GM18870 (cell line): Measurements from ENCODE around the gene TUBE1.
"Not testable (repeated sequence)": the region's sequence is repeated elsewhere in the genome, so short reads cannot be mapped to it uniquely, and the experiment has no call there.

Experiments used
- ATAC-seq: cut with Tn5 transposase; IDR thresholded peaks from one replicate; pipeline ENCODE4 v1.9.1; 2021; ENCODE audit warnings: moderate library complexity; ENCODE audit not compliant: unreplicated experiment

Gene TUBE1

DNA sequence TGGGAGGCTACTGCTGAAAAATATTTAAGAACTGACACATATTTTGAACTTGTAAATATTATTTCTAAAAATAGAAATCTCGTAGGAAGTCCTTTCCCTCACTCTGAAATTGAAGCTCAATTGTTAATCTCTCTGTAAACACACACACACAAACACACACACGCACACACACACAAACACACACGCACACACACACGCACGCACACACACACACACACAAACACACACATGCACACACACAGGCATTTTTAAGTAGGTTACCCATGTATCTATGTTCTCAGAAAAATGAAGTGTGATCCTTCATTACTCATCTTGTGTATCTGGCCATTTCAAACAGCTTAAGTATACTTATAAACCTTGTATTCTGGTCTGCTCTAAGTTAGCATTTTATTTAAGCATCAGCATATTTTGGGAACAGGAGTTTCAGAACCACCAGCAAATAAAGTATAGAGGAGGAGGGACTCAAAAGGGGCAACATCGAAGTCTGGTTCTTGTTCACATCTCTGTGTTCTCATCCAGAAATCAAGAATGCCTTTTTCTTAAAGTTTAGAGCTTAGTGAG is 21.8 kb downstream of the TUBE1 start:
- ATAC-seq: no peak

DNA sequence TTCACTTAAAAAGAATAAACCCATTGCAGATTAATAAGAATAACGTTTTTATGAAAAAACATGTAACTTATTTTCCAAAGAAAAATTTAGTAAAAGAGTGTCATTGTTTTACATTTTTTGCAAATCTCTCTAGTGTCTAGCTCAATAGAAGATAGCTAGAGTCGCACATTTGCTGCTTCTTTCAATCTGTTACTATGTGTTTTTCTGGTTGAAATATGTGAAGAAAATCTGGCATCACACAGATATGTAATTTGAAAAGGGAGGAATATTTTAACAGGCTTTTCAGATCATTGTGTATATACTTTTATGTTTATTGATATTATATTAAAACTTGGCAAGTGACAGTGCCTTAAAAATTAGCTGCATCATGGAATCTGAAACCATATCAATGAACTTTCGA is 24.3 kb downstream of the TUBE1 start:
- no peak for ATAC-seq

DNA sequence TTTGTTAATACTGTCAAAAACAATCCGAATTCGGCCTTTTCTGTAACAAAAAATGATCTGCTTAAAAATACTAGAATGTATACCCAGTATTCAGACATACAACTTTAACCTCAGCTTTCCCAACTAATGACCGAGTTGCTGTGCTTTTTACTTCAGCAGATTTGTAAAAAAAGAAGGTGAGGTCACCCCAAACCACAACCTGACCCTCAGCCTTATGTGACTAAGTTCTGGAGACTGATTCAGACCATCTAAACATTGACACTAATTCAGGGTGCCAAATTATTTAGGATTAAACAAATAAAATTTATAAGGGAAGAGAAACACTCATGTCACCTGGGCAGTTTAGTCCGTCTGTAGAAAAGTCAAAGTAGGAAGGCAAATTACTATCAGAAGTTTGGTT is 25.7 kb downstream of the TUBE1 start:
- no peak for ATAC-seq

DNA sequence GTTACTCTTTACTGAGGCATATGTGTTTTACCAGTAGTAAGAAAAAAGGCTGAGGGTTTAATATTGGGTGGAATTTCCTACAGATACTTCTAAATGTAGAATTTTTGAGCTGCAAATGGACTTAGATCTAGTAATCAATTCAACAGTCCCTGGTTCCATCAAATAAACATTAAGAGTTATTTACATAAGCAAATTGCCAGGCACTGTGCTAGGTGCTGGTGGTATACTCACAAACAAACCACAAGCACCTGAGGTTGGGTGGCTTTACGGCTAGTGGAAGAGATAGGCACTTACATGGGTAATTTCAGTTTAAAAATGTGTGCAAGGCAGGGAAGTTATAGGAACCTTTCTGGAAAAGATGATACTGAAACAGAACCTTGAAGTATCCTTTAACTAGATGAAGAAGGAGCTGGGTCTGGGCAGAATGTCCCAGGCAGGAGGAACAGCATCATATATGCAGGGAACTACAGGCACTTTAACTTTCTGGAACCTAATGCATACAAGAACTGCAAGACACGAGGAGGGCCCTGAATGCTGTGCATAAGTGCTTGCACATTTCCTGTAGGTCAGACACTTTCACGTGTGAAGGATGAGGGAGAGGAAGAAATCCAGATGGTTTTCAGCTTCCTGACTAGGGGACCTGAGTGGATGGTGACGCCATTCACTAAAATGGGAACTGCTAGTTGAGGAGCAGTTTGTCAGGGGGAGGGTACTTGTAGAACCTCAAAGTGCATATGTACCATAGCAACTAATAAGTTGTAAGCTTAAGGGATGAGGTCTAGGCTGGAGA is 28.8 kb downstream of the TUBE1 start:
- no peak for ATAC-seq

DNA sequence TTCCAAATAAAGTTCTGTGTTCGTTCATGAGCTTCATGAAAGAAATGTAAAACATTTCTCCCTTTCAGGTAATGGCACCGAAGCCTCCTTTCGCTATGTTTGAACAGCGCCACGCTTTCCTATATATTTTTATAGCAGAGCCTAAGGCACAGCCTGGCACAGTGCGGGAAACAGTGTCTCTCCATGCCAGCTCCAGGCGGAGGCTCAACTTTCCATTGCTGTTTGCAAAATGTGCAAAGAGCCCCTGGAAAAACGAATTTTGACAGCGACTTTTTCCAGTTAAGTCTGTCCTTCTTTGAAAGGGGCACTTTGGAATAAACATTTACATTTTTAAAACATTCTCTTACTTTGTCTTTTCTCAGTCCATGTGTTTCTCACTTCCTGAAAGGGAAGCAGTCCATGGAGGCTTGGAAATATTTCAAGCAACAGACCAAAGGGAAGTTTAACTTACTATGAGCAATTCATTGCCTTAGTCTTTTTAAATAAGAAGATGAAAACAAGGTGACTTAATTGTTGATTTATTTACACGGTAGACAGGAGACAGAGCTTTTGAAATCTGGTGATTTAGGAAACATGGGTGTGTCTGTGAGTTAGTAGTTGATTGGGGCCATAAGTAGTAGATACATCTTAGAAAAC is 32.6 kb downstream of the TUBE1 start:
- ATAC-seq: no peak

- no peak for ATAC-seq
Observed at GRCh38 chr6:112054001-112054400, 33.3 kb downstream of the TUBE1 start, which contains the start of gene CCN6. TSS of gene CCN6 (plus strand) at chr6:112054104. CDS start at chr6:112054358, 254 bp downstream.

GRCh38 chr6:112051251-112051740 is 36.0 kb downstream of the TUBE1 start:
- not testable (repeated sequence) for ATAC-seq

DNA sequence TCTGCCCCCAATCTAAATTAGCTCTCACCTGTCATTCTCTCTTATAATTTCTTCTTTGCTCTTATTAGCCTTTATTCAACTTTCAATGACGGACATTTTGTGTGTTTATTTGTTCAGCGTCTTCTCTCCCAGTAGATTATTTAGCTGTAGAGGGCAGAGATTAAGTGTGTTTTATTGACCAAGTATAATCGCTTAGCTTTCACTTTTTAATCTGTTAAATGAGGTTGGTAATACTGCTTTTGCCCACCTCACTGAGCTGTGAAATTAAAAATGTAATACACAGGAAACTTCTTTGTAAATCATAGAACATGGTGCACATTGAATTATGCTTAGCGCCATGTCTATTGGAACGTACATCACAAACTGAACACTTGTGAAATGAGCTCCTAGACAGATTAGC is 36.9 kb downstream of the TUBE1 start:
- ATAC-seq: no peak

GRCh38 chr6:112049996-112050395 is 37.3 kb downstream of the TUBE1 start:
- no peak for ATAC-seq

DNA sequence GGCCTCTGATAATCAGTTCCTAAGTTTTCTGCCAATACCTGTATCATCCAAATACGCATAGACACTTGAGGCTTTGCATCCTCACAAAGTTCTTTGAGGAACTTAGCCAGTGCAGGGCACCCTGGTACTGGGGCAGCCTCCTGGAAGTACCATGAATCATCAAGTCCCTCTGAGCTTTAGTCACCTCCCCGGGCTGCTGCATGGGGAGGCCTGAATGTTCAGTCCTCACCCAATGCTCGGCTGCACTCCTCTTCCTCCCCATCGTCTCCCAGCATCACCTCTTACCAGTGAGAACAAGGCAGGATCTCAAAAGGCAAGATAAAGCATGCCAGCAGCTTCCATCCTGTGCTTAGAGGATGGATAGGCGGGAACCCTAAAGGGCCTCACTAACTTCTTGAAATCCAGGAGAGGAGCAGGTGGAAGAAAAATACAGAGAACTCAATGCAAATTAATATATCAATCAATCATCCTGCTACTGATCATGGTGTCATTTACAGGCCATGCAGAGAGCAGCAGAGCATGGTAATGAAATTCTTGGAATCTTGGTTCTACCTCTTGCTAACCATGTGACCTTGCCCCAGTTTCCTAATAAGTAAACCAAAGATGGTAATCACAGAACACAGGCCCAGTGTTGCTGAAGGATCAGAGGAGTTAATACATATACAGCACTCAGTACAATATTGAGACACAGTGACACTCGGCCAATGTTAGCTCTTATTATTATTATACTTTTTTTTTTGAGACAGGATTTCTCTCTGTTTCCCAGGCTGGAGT is 38.1 kb downstream of the TUBE1 start:
- ATAC-seq: no peak

- ATAC-seq: not testable (repeated sequence)
Observed at GRCh38 chr6:112047523-112047922, 39.8 kb downstream of the TUBE1 start.

DNA sequence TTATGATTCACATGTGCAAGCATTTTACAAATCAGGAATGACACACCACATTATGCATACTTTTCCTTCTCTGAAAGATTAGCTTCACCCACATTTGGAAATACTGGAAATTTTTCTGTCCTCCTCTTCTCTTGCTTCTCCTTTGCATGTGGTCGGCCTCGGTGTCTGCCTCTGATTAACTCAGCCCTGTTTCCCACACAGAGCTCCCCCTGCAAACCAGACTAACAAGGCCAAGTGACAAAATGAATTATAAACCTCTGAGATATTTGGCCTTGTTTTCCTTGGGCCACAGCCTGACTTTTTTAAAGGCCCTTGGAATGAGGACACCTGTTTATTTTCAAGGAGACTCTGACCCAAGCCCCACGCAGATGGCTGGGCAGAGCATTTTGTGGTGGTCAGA is 42.4 kb downstream of the TUBE1 start:
- no peak for ATAC-seq

DNA sequence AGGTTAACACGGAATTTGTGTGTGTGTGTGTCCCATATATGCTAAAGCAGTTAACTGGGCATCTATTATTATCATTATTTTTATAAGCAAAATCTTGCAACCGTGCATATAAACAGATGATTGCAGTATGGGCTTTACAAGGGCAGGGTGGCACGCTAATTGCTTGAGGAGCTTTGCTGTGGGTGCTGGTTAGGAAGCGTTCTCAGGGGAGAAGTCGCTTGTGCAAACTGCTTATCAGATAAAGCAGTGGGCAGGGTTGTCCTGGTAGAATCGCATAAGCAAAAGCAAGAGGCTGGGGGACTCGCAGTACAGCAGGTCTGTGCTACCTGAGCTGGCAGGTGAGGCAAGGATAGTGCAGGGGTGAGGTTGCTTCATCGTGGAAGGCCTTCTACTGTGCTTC is 43.1 kb downstream of the TUBE1 start:
- no peak for ATAC-seq

DNA sequence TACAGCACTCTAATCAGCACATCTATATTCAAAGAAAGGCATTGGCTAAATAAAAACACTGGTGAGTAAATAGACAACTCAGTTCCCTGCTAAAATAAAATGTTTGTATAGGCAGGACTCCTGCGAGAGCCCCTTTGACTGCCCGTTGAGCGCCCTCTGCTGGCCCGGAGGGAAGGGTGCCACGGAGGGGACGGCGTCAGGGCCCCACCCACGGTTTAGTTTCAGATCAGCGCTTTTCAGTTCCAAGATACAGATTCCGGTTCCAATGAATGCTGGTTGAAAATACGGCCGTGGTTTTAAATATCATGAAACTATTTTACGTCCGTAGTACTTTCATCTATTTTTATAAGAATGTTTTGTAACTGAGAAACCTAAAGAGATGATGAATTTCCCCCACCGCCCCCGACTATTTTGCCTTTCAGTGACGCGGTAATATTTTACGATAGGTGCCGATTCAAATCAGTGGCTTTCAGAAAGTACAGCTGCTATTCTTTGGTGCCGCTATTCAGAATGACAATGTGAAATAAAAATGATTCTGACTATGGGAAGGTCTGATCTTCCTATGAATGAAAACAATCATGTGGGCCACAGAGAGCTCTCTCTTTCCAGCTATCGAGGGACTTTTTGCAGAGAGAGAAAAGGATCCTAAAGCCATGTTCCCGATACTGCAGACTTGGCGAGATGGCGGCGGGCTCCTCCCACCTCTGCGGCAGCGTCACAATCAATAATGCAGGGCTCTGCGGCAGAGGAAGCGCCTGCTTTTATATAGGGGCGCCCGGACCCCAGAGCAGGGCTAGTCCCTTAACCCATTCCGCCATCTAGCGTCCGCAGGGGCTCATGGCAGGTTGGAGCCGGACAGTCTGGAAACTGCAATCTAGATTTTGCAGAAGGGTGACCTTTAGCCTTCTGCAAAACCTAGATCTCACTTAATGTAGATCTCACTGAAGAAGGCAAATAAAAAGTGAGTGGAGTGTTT is 44.0 kb downstream of the TUBE1 start:
- peak; percentile 90 for ATAC-seq

- no peak for ATAC-seq
Observed at GRCh38 chr6:112041535-112041934, 45.7 kb downstream of the TUBE1 start.

- no peak for ATAC-seq
Observed at GRCh38 chr6:112040956-112041355, 46.3 kb downstream of the TUBE1 start.

DNA sequence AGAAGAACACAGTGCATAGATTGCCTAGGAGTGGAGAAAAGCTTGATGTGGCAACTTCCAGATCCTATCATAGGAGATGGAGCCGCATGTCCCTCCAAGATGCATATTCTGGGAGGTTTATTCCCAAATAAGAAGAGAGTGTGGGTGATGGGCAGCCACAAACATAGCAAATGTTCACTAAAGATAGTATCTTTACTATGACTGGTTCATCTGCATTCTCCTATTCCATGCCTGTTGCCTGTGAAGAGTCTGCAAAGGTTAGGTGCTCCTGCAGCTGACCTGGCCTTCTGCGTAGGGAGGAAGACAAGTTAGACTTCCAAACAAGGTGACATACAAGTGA is 47.9 kb downstream of the TUBE1 start:
- no peak for ATAC-seq

DNA sequence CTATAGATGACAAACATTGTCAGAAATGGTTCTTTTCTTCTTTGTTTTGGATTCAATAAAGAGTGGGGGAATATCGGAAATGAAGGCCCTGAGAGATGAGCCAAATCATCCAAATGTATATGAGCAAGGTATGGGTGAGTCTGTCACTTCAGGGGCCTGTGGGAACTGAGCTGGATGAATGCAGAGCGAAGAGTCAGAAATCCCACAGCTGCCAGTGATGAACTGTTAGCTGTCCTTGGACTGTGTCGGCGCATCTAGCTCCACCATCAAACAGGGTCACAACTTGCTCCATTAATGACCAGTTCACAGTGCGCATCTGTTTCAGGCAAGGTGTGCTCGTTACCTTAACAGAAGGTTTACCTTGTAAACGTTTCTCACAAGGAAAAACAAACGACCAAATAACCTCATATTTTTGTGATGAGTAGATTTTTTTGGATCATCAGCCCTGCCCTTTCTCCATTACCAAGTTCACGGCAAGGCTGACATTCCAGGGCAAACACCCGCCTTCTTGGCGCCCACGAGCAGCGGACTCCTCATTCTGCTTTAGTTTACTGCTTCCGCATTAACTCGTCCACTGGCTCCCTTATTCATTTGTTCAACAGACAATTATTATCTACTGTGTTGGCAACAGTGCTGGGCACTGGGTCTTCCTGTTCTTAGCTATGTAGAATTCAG is 48.4 kb downstream of the TUBE1 start:
- ATAC-seq: no peak

- ATAC-seq: no peak
Observed at GRCh38 chr6:112038268-112038667, 49.0 kb downstream of the TUBE1 start.

GRCh38 chr6:112037783-112038216 is 49.5 kb downstream of the TUBE1 start:
- ATAC-seq: no peak
